ENCODE measurements around the gene STPG2.

DNA sequence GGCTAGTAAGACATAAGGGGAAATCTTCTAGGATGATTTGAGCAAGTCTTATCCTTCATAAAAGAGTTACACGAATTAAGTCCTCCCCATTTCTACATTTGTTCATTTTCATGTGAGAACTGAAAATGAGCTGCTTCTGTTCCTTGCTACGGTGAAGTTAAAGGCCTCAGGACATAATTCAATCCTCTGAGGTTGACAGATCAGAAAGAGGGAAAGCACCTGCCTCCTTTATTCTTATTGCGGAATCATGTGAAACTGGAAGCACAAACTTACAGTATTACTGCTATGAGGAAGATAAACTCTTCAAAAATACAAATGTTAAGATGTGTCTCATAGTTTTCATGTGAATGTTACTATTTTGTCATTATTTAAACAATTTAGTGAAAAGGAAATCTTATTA lies 395.3 kb downstream of the STPG2 start:
- TF ChIP-seq EP300 (IDR thresholded peaks at IDR 0.05) = no peak
- no peak for TF ChIP-seq POLR2A (IDR thresholded peaks at IDR 0.05)
- TF ChIP-seq, protein P1, sequence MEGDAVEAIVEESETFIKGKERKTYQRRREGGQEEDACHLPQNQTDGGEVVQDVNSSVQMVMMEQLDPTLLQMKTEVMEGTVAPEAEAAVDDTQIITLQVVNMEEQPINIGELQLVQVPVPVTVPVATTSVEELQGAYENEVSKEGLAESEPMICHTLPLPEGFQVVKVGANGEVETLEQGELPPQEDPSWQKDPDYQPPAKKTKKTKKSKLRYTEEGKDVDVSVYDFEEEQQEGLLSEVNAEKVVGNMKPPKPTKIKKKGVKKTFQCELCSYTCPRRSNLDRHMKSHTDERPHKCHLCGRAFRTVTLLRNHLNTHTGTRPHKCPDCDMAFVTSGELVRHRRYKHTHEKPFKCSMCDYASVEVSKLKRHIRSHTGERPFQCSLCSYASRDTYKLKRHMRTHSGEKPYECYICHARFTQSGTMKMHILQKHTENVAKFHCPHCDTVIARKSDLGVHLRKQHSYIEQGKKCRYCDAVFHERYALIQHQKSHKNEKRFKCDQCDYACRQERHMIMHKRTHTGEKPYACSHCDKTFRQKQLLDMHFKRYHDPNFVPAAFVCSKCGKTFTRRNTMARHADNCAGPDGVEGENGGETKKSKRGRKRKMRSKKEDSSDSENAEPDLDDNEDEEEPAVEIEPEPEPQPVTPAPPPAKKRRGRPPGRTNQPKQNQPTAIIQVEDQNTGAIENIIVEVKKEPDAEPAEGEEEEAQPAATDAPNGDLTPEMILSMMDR (IDR thresholded peaks at IDR 0.05) = no peak

All from ovary (tissue), 3 donors.